ENCODE results near the gene VAV2.
"Not testable (repeated sequence)": the region's sequence is repeated elsewhere in the genome, so short reads cannot be mapped to it uniquely, and the experiment has no call there.

The VAV2 gene

DNA sequence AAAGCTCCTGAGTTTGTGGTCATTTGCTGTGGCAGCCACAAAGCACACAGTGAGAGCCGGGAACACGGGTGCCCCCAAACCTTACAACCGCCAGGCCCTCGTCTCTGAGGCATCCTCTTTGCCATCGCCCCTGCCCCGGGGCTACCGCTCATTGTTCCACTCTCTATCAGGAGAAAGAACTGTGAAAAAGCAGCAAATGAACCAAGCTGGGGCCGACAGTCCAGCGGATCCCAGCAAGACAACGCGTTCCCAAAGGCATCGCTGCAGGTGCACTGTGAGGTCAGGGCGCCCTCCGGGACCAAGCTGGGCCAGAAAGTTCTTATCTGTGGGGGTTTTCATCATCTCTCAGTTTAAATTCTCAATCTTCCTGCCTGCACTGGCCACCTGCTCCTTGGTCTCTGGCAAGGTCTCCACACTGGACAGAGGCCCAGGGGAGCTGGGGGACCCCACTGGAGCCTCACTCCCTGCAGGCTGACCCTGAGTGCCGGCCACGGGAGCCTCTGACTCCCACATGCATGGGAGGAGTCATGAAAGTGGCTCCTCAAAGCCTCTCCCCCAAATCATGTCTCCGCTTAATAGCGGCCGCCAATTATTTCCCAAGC is 32.1 kb downstream of the VAV2 start:
- no peak overlapping the region for H2BK15ac ChIP-seq (ENCODE audit: low read length)
- H3K27me3 ChIP-seq (ENCODE audit: control insufficient read depth in 3 of 3, insufficient read depth in 3 of 3, low read depth in 1 of 3, low read length in 3 of 3), result no peaks in the 10 kb centered on the region
- no CpG with 5 or more reads among the region's 19 CpGs for WGBS, 2 donors (ENCODE audit: extremely low coverage in 2 of 2, insufficient read length in 2 of 2, insufficient replicate concordance in 1 of 2)
- H3K18ac ChIP-seq (ENCODE audit: low read length), result peak overlapping the region; percentile 91
- no peak overlapping the region for H3K4ac ChIP-seq (ENCODE audit: low read length)
- no peak overlapping the region for H4K91ac ChIP-seq (ENCODE audit: low read depth, low read length, poor library complexity)
- peak overlapping the region; percentile 2 for H3K14ac ChIP-seq (ENCODE audit: low read length)
- no peak overlapping the region for H3K9ac ChIP-seq (ENCODE audit: low read depth, low read length, poor library complexity)
- peaks cover 28% of the 10 kb centered on the region for H3K79me1 ChIP-seq (ENCODE audit: low read depth, low read length)
- peak overlapping the region; percentile 71 for H2AK5ac ChIP-seq (ENCODE audit: low read depth, low read length)
- H3K4me1 ChIP-seq (ENCODE audit: control insufficient read depth in 2 of 2, insufficient read depth in 1 of 2, low read depth in 1 of 2, low read length in 2 of 2), result peaks cover 49 to 53% of the 10 kb centered on the region in 2 donors
- H3K4me3 ChIP-seq (ENCODE audit: low read length in 2 of 2), result no peak overlapping the region
- no peak overlapping the region for H2BK12ac ChIP-seq (ENCODE audit: low read length)
- H3K27ac ChIP-seq (replicated peaks; ENCODE audit: low read length), result peak overlapping the region; percentile 47
- no peak overlapping the region for H2BK120ac ChIP-seq (ENCODE audit: low read depth, low read length)
- no peak overlapping the region for H2AFZ ChIP-seq (ENCODE audit: low read length)
- peaks cover 1 to 16% of the 10 kb centered on the region in 2 donors for H3K9me3 ChIP-seq (replicated peaks in 1 of 2; ENCODE audit: control insufficient read depth in 2 of 2, insufficient read depth in 1 of 2, low read depth in 1 of 2, low read length in 2 of 2)
- H4K8ac ChIP-seq (ENCODE audit: low read depth, low read length), result no peak overlapping the region
- no peak overlapping the region for H2BK5ac ChIP-seq (ENCODE audit: low read length)
- H3K4me2 ChIP-seq (ENCODE audit: insufficient read depth, low read length, poor library complexity, severe bottlenecking), result no peak overlapping the region
- no peak overlapping the region for H3K23ac ChIP-seq (ENCODE audit: low read depth, low read length, poor library complexity)
- no peaks in the 10 kb centered on the region for H3K36me3 ChIP-seq (replicated peaks in 1 of 2; ENCODE audit: control insufficient read depth in 2 of 2, insufficient read depth in 2 of 2, low read length in 2 of 2)
- DNase-seq (ENCODE audit: low spot score), result no peak

DNA sequence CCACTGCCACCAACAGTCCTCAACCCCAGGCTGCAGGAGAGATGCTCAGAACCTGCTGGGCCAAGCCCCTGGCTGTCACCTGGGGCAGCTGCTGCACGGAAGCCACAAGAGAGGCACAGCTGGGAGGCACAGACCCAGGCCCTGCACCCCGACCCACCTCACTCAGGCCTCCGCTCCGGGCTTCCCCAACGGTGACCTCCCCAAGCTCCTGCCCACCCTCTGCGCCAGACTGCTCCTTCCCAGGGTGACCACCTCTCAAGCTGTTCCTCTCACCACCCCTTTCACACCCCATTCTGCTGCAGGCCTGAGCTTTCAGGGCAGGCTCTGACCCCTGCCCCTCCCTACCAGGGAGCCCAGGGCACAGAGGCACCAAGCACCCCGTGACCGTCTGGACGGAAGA is 33.0 kb downstream of the VAV2 start:
- H3K23ac ChIP-seq (ENCODE audit: low read depth, low read length, poor library complexity), result peak overlapping the region; percentile 11
- H3K4me2 ChIP-seq (ENCODE audit: insufficient read depth, low read length, poor library complexity, severe bottlenecking), result no peak overlapping the region
- no peak overlapping the region for H4K91ac ChIP-seq (ENCODE audit: low read depth, low read length, poor library complexity)
- no peak overlapping the region for H2BK5ac ChIP-seq (ENCODE audit: low read length)
- no peak for DNase-seq (ENCODE audit: low spot score)
- H2BK12ac ChIP-seq (ENCODE audit: low read length), result peak overlapping the region; percentile 12
- H3K18ac ChIP-seq (ENCODE audit: low read length), result peak overlapping the region; percentile 44
- no peak overlapping the region for H3K4me3 ChIP-seq (ENCODE audit: low read length in 2 of 2)
- H3K4me1 ChIP-seq (ENCODE audit: control insufficient read depth in 2 of 2, insufficient read depth in 1 of 2, low read depth in 1 of 2, low read length in 2 of 2), result peaks cover 51 to 56% of the 10 kb centered on the region in 2 donors
- H4K8ac ChIP-seq (ENCODE audit: low read depth, low read length), result no peak overlapping the region
- H2AFZ ChIP-seq (ENCODE audit: low read length), result no peak overlapping the region
- H3K4ac ChIP-seq (ENCODE audit: low read length), result no peak overlapping the region
- peak overlapping the region; percentile 35 for H2BK15ac ChIP-seq (ENCODE audit: low read length)
- H3K79me1 ChIP-seq (ENCODE audit: low read depth, low read length), result peaks cover 33% of the 10 kb centered on the region
- WGBS, 2 donors (ENCODE audit: extremely low coverage in 2 of 2, insufficient read length in 2 of 2, insufficient replicate concordance in 1 of 2), result no CpG with 5 or more reads among the region's 9 CpGs
- H2AK5ac ChIP-seq (ENCODE audit: low read depth, low read length), result peak overlapping the region; percentile 16
- H3K9ac ChIP-seq (ENCODE audit: low read depth, low read length, poor library complexity), result no peak overlapping the region
- no peaks in the 10 kb centered on the region for H3K27me3 ChIP-seq (ENCODE audit: control insufficient read depth in 3 of 3, insufficient read depth in 3 of 3, low read depth in 1 of 3, low read length in 3 of 3)
- peaks cover 0 to 3% of the 10 kb centered on the region in 2 donors for H3K36me3 ChIP-seq (replicated peaks in 1 of 2; ENCODE audit: control insufficient read depth in 2 of 2, insufficient read depth in 2 of 2, low read length in 2 of 2)
- H3K27ac ChIP-seq (replicated peaks; ENCODE audit: low read length), result no peak overlapping the region
- H2BK120ac ChIP-seq (ENCODE audit: low read depth, low read length), result no peak overlapping the region
- H3K14ac ChIP-seq (ENCODE audit: low read length), result no peak overlapping the region
- peaks cover 0 to 8% of the 10 kb centered on the region in 2 donors for H3K9me3 ChIP-seq (replicated peaks in 1 of 2; ENCODE audit: control insufficient read depth in 2 of 2, insufficient read depth in 1 of 2, low read depth in 1 of 2, low read length in 2 of 2)

DNA sequence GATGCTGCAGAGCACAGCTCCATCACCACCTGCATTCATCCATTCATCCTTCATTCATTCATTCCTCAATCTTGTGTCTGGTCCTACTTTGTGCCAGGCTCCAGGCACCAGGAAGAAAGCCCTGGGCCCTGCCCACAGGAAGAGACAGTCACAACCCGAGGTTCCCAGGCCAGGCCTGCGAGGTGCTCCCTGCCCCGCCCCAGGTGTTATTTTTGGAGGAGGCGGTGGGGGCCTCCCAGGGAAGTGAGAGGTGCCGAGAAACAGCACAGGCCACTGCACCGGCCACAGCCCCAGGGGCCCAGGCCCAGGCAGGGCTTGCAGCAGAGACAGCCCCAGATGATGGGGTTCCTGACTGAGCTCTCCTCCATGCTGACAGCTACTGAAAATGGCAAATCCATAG is 33.4 kb downstream of the VAV2 start:
- no peak overlapping the region for H4K8ac ChIP-seq (ENCODE audit: low read depth, low read length)
- no peak overlapping the region for H3K23ac ChIP-seq (ENCODE audit: low read depth, low read length, poor library complexity)
- no peaks in the 10 kb centered on the region for H3K27me3 ChIP-seq (ENCODE audit: control insufficient read depth in 3 of 3, insufficient read depth in 3 of 3, low read depth in 1 of 3, low read length in 3 of 3)
- no peak overlapping the region for H2BK12ac ChIP-seq (ENCODE audit: low read length)
- no peak overlapping the region for H2BK120ac ChIP-seq (ENCODE audit: low read depth, low read length)
- no peak for DNase-seq (ENCODE audit: low spot score)
- H3K14ac ChIP-seq (ENCODE audit: low read length), result no peak overlapping the region
- H4K91ac ChIP-seq (ENCODE audit: low read depth, low read length, poor library complexity), result no peak overlapping the region
- H3K79me1 ChIP-seq (ENCODE audit: low read depth, low read length), result peaks cover 34% of the 10 kb centered on the region
- peaks cover 0 to 8% of the 10 kb centered on the region in 2 donors for H3K9me3 ChIP-seq (replicated peaks in 1 of 2; ENCODE audit: control insufficient read depth in 2 of 2, insufficient read depth in 1 of 2, low read depth in 1 of 2, low read length in 2 of 2)
- H2BK5ac ChIP-seq (ENCODE audit: low read length), result no peak overlapping the region
- H3K4me2 ChIP-seq (ENCODE audit: insufficient read depth, low read length, poor library complexity, severe bottlenecking), result no peak overlapping the region
- peaks cover 0 to 3% of the 10 kb centered on the region in 2 donors for H3K36me3 ChIP-seq (replicated peaks in 1 of 2; ENCODE audit: control insufficient read depth in 2 of 2, insufficient read depth in 2 of 2, low read length in 2 of 2)
- H3K4ac ChIP-seq (ENCODE audit: low read length), result no peak overlapping the region
- peak overlapping the region; percentile 44 for H3K18ac ChIP-seq (ENCODE audit: low read length)
- no peak overlapping the region for H2AFZ ChIP-seq (ENCODE audit: low read length)
- H2AK5ac ChIP-seq (ENCODE audit: low read depth, low read length), result peak overlapping the region; percentile 16
- H3K4me1 ChIP-seq (ENCODE audit: control insufficient read depth in 2 of 2, insufficient read depth in 1 of 2, low read depth in 1 of 2, low read length in 2 of 2), result peaks cover 51 to 56% of the 10 kb centered on the region in 2 donors
- no peak overlapping the region for H3K9ac ChIP-seq (ENCODE audit: low read depth, low read length, poor library complexity)
- no peak overlapping the region for H3K4me3 ChIP-seq (ENCODE audit: low read length in 2 of 2)
- H3K27ac ChIP-seq (replicated peaks; ENCODE audit: low read length), result no peak overlapping the region
- WGBS, 2 donors (ENCODE audit: extremely low coverage in 2 of 2, insufficient read length in 2 of 2, insufficient replicate concordance in 1 of 2), result no CpG with 5 or more reads among the region's 6 CpGs
- no peak overlapping the region for H2BK15ac ChIP-seq (ENCODE audit: low read length)

DNA sequence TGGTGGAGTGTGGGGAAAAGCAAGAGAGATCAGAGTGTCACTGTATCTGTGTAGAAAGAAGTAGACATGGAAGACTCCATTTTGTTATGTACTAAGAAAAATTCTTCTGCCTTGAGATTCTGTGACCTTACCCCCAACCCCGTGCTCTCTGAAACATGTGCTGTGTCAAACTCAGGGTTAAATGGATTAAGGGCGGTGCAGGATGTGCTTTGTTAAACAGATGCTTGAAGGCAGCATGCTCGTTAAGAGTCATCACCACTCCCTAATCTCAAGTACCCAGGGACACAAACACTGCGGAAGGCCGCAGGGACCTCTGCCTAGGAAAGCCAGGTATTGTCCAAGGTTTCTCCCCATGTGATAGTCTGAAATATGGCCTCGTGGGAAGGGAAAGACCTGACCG is 34.4 kb downstream of the VAV2 start:
- Histone ChIP-seq H3K4me1 (ENCODE audit: control insufficient read depth in 2 of 2, insufficient read depth in 1 of 2, low read depth in 1 of 2, low read length in 2 of 2) (peaks cover 51 to 56% of the 10 kb centered on the region in 2 donors), H2AK5ac (ENCODE audit: low read depth, low read length) (peak overlapping the region; percentile 96), H3K18ac (ENCODE audit: low read length) (peak overlapping the region; percentile 81), H3K9ac (ENCODE audit: low read depth, low read length, poor library complexity) (peak overlapping the region; percentile 44), H3K79me1 (ENCODE audit: low read depth, low read length) (peaks cover 34% of the 10 kb centered on the region)
- H2BK15ac ChIP-seq (ENCODE audit: low read length); H3K4me2 ChIP-seq (ENCODE audit: insufficient read depth, low read length, poor library complexity, severe bottlenecking); H3K4ac ChIP-seq (ENCODE audit: low read length); H3K9me3 ChIP-seq (replicated peaks in 1 of 2; ENCODE audit: control insufficient read depth in 2 of 2, insufficient read depth in 1 of 2, low read depth in 1 of 2, low read length in 2 of 2); H4K8ac ChIP-seq (ENCODE audit: low read depth, low read length); H2AFZ ChIP-seq (ENCODE audit: low read length); H3K14ac ChIP-seq (ENCODE audit: low read length); H2BK5ac ChIP-seq (ENCODE audit: low read length); H3K23ac ChIP-seq (ENCODE audit: low read depth, low read length, poor library complexity); H3K36me3 ChIP-seq (replicated peaks in 1 of 2; ENCODE audit: control insufficient read depth in 2 of 2, insufficient read depth in 2 of 2, low read length in 2 of 2); H3K27ac ChIP-seq (replicated peaks; ENCODE audit: low read length); H2BK12ac ChIP-seq (ENCODE audit: low read length); H4K91ac ChIP-seq (ENCODE audit: low read depth, low read length, poor library complexity); DNase-seq (ENCODE audit: low spot score); H3K4me3 ChIP-seq (ENCODE audit: low read length in 2 of 2); H2BK120ac ChIP-seq (ENCODE audit: low read depth, low read length); H3K27me3 ChIP-seq (ENCODE audit: control insufficient read depth in 3 of 3, insufficient read depth in 3 of 3, low read depth in 1 of 3, low read length in 3 of 3): not testable (repeated sequence)
- no CpG with 5 or more reads among the region's 7 CpGs for WGBS, 2 donors (ENCODE audit: extremely low coverage in 2 of 2, insufficient read length in 2 of 2, insufficient replicate concordance in 1 of 2)

All from neuronal stem cell (in vitro differentiated cells).